Dermis microvascular lymphatic vessel endothelial cell (primary cell): ENCODE data around the gene CCL4L2. TPM values are rescaled to one million over a fixed set of nuclear protein-coding genes. Genes with fewer than 3 reads are reported as not detected.
"Not testable (repeated sequence)": the region's sequence is repeated elsewhere in the genome, so short reads cannot be mapped to it uniquely, and the experiment has no call there.

Experiments
- DNase-seq, 2 donors: peaks; one replicate each; pipeline versions ENCODE4 v3.0.0 to v3.0.0-alpha.2; 2010; ENCODE audit warnings: low read depth in 2 of 2
- total RNA-seq: library from RNA; depleted of rRNA; stranded (reverse); fragments of >200 nt; gene quantifications from 2 replicates; pipeline ENCODE4 v1.2.1, GENCODE V29; 2014

CCL4L2 gene
- total RNA-seq, 1 donor from 2014 or later, result not detected

DNA sequence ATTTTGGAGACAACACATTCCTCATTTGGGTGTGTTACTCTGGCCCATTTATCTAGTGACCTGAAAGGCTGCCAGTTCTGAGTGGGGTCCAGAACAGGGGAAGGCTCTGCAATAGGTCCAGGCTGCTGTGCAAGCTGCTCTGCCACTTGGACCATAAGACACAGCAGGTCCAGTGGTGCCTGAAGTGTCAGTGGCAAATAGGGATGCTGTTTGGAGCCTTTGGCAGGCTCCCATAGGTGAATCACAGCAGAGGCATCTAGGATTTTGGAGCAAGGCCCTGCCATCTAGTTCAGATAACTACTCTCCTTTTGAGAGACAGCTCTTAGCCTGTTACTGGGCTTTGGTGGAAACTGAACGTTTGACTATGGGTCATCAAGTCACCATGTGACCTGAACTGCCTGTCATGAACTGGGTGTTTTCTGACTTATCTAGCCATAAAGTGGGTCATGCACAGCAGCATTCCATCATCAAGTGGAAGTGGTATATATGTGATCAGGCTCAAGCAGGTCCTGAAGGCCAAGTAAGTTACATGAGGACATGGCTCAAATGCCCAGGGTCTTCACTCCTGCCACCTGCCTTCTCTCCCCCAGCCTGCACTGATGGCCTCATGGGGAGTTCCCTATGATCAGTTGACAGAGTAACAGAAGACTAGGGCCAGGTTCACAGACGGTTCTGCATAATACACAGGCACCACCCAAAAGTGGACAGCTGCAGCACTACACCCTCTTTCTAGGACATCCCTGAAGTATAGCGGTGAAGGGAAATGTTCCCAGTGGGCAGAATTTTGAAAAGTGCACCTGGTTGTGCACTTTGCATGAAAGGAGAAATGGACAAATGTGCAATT, 10.1 kb downstream of the CCL4L2 start:
- not testable (repeated sequence) for DNase-seq

DNA sequence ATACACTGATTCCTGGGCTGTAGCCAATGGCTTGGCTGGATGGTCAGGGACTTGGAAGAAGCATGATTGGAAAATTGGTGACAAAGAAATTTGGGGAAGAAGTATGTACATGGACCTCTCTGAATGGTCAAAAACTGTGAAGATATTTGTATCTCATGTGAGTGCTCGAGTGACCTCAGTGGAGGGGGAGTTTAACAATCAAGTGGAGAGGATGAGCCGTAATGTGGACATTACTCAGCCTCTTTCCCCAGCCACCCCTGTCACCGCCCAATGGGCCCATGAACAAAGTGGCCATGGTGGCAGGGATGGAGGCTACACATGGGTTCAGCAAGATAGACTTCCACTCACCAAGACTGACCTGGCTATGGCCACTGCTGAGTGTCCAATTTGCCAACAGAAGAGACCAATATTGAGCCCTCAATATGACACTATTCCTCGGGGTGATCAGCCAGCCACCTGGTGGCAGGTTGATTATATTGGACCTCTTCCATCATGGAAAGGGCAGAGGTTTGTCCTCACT, 10.8 kb downstream of the CCL4L2 start:
- DNase-seq, result not testable (repeated sequence)

DNA sequence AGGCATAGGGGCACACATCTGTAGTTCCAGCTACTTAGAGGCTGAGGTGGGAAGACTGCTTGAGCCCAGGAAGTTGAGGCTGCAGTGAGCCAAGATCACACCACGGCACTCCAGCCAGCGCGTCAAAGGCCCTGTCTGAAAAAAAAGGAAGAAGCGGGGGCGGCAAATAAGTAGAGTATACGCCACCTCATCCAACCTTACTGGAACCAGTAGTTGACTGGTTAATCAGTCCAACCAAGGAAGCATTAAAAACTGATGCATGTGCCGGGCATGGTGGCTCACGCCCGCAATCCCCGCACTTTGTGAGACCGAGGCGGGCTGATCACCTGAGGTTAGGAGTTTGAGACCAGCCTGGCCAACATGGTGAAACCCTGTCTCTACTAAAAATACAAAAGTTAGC, 12.1 kb downstream of the CCL4L2 start:
- not testable (repeated sequence) for DNase-seq

DNA sequence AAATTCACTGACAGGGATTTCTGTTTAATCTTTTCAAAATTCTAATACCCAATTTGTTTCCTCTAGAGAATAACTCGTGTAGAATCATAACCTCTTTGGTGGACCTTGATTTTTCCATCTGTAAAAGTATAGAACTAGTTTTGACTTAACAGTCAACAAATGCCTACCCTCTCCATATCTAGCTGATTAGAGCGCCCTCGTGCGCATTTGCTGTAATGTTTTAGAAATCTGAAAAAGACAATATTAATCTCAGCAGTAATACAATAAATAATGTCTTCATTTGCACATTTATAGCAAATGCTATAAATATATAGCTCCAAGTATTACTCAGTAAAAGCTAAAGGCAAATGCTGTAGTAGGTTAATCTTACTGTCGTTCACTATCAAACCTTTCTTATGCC, 18.8 kb downstream of the CCL4L2 start:
- not testable (repeated sequence) for DNase-seq

DNA sequence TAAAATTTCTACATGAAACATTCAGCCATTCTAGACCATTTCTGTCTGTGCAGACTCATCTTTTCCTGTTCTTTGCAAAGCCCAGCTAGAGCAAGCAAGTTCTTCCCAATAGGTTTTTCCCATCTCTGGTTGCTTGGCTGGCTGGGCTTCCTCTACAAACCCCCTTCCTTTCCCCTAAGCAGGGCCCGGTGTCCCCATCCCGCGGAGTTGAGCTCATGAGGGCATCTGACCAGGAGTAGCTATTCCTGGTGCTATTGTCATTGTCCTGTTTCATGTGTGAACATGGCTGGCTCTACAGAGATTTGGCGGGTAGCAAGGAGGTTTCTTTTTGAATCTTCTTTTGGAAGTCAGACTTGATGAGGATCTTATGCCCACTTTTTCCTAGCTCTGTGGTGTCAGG, 31.2 kb downstream of the CCL4L2 start:
- not testable (repeated sequence) for DNase-seq

Other genes starting within 250 kb of the CCL4L2 start
- 0.13 and 0.38 TPM in 2 replicates for gene CCL16, start 229.6 kb upstream of the CCL4L2 start, total RNA-seq
- gene CCL14, start 224.3 kb upstream of the CCL4L2 start, total RNA-seq, result 2.7 and 24.7 TPM in 2 replicates
- not detected in 2 replicates for gene CCL15, start 209.5 kb upstream of the CCL4L2 start, total RNA-seq
- gene CCL23, start 193.1 kb upstream of the CCL4L2 start, total RNA-seq, result 0.38 TPM in 1 of 2 replicates, not detected in the other
- gene CCL18, start 146.8 kb upstream of the CCL4L2 start, total RNA-seq, result not detected in 2 replicates
- gene CCL3, start 120.9 kb upstream of the CCL4L2 start, total RNA-seq, result not detected in 2 replicates
- not detected in 2 replicates for gene CCL4, start 107.2 kb upstream of the CCL4L2 start, total RNA-seq
- gene TBC1D3B, start 34.4 kb upstream of the CCL4L2 start, total RNA-seq, result 0.64 and 2.0 TPM in 2 replicates
- gene CCL3L1, start 14.3 kb upstream of the CCL4L2 start, total RNA-seq, result not detected in 2 replicates
- under 0.01 TPM in 1 of 2 replicates, not detected in the other for gene TBC1D3I, start 53.5 kb downstream of the CCL4L2 start, total RNA-seq
- gene TBC1D3G, start 112.8 kb downstream of the CCL4L2 start, total RNA-seq, result not detected in 2 replicates
- gene TBC1D3H, start 177.4 kb downstream of the CCL4L2 start, total RNA-seq, result not detected in 2 replicates